ENCODE data around the gene NCKAP5L. TPM values are rescaled to one million over a fixed set of nuclear protein-coding genes. Genes with fewer than 3 reads are reported as not detected.

The NCKAP5L gene
- total RNA-seq, 2 experiments from 2014 or later, result 4.3 to 4.5 TPM

GRCh38 chr12:49871263-49871561, 43.0 kb upstream of the NCKAP5L start:
- CTCF ChIA-PET, result interaction anchor here (0.6 to 1.4 kb wide), 5 partner anchors 11 to 130 kb away, joined by 3 to 4 read pairs (median 3); no protein-coding TSS in a partner anchor
- Mint-ChIP-seq H3K27me3 (no peaks in the 10 kb centered on the region), H3K9me3 (ENCODE audit: low read depth) (no peaks in the 10 kb centered on the region), H3K4me1 (no peaks in the 10 kb centered on the region), H3K27ac (no peak overlapping the region), H3K4me3 (no peak overlapping the region), H3K36me3 (ENCODE audit: low read depth) (no peaks in the 10 kb centered on the region)
- intact Hi-C loops (cut with DNase I, micrococcal nuclease), result no loop called here
- POLR2A ChIA-PET, result no interaction called here
- ATAC-seq (no peak), DNase-seq (no peak)

DNA sequence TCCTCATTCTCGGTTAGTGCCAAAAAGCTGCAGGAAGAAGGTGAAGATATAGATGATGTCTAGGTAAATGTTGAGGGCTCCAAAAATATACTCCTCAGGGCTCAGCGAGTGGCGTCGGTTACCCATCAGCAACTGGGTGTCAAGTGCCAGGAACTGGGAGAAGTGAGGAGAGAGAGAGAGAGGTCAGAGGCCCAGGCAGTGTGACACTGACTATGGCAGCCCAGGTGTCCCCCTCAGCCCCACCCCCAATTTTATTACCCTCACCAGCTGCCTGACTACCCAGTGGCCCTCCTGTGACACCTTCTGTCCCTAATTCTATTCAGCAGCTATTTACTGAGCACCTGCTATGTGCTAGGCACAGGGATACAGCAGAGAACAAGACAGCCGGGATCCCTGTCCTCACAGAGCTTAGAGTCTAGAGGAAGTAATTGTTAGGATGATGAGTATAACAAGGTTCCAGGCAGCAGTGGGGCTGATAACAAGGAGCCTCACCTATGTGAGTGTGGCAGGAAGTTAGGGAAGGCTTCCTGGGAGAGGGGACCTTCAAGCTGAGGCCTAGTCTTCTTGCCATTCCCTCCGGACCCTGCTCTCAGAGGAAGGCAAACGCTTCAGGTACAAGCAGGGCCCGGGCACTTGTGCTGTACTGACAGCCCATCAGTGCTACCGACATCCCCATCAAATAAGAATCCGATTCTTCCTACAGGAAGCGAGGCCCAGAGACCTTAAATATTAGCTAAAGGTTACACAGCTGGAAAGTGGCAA, 42.5 kb upstream of the NCKAP5L start:
- Mint-ChIP-seq H3K4me3 (no peak overlapping the region), H3K9me3 (ENCODE audit: low read depth) (no peaks in the 10 kb centered on the region), H3K4me1 (no peaks in the 10 kb centered on the region), H3K36me3 (ENCODE audit: low read depth) (no peaks in the 10 kb centered on the region), H3K27me3 (no peaks in the 10 kb centered on the region), H3K27ac (no peak overlapping the region)
- CTCF ChIA-PET, result interaction anchor here (0.7 to 1.4 kb wide), 4 partner anchors 12 to 131 kb away, joined by 3 to 4 read pairs (median 3); no protein-coding TSS in a partner anchor
- POLR2A ChIA-PET, result no interaction called here
- intact Hi-C loops (cut with DNase I, micrococcal nuclease), result no loop called here
- no peak for DNase-seq
- no peak for ATAC-seq

GRCh38 chr12:49869816-49870500, 41.7 kb upstream of the NCKAP5L start:
- no peaks in the 10 kb centered on the region for H3K36me3 Mint-ChIP-seq (ENCODE audit: low read depth)
- ATAC-seq, result no peak
- intact Hi-C loops (cut with DNase I, micrococcal nuclease), result loop anchor here in 1 of 2 experiments (5.0 to 10.0 kb wide), 2 partner anchors 77 to 185 kb away; partner anchors contain the start of gene ASIC1
- ChIA-PET POLR2A (no interaction called here), CTCF (interaction anchor here (0.6 to 0.8 kb wide), 4 partner anchors 60 to 97 kb away, joined by 3 to 5 read pairs (median 3); no protein-coding TSS in a partner anchor)
- no peak overlapping the region for H3K27ac Mint-ChIP-seq
- H3K4me1 Mint-ChIP-seq, result no peaks in the 10 kb centered on the region
- no peak overlapping the region for H3K4me3 Mint-ChIP-seq
- no peak for DNase-seq
- no peaks in the 10 kb centered on the region for H3K27me3 Mint-ChIP-seq
- no peaks in the 10 kb centered on the region for H3K9me3 Mint-ChIP-seq (ENCODE audit: low read depth)

DNA sequence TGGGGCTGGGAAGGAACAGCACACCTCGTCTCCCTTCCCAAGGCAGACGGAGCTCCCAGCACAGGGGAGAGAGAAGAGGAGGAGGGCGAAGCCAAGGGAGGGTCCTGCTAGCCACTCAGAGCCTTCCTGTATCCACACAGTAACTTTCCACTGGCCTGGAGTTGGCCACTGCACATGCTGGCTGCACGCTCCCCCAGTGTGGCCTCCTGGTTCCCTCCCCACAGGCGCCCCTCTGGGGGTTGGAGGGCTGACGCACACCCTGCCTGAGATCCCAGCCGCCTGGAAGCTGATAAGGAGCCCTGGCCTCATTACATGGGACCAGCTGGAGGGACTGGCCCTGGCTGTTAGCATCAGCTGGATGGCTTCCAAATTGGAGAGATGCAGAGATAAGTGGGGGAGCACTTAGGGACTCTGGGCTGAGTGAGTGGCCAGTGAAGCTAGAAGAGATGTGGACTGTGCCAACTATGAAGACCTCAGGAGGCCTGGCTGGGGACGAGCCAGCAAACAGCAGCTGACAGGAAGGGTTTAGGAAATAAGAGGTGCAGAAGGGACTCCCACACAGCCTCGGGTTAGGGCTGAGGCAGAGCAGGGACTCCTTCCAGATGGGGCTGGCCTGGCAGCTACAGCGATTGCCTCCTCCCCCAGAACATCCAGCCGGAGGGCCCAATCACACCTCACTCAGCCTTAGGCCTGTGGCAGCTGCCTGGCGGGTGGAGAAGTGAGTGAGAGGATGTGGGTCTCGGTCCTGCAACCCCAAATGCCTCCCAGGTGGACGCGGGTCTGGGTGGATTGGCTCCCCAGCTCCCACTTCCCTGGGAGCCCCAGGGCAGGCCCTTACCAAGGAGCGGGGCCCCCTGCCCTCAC, 41.0 kb upstream of the NCKAP5L start:
- intact Hi-C loops (cut with DNase I, micrococcal nuclease), result loop anchor here in 1 of 2 experiments (5.0 to 10.0 kb wide), 2 partner anchors 78 to 186 kb away; partner anchors contain the start of gene ASIC1
- ChIA-PET CTCF (interaction anchor here (0.6 to 1.1 kb wide), 7 partner anchors 24 to 201 kb away, joined by 3 to 5 read pairs (median 3); no protein-coding TSS in a partner anchor), POLR2A (no interaction called here)
- Mint-ChIP-seq H3K27ac (no peak overlapping the region), H3K9me3 (ENCODE audit: low read depth) (no peaks in the 10 kb centered on the region), H3K36me3 (ENCODE audit: low read depth) (no peaks in the 10 kb centered on the region), H3K4me1 (no peaks in the 10 kb centered on the region), H3K27me3 (no peaks in the 10 kb centered on the region), H3K4me3 (no peak overlapping the region)
- no peak for ATAC-seq
- no peak for DNase-seq

- H3K36me3 Mint-ChIP-seq (ENCODE audit: low read depth), result no peaks in the 10 kb centered on the region
- no peak overlapping the region for H3K4me3 Mint-ChIP-seq
Measured at GRCh38 chr12:49868449-49868848, 40.2 kb upstream of the NCKAP5L start.

DNA sequence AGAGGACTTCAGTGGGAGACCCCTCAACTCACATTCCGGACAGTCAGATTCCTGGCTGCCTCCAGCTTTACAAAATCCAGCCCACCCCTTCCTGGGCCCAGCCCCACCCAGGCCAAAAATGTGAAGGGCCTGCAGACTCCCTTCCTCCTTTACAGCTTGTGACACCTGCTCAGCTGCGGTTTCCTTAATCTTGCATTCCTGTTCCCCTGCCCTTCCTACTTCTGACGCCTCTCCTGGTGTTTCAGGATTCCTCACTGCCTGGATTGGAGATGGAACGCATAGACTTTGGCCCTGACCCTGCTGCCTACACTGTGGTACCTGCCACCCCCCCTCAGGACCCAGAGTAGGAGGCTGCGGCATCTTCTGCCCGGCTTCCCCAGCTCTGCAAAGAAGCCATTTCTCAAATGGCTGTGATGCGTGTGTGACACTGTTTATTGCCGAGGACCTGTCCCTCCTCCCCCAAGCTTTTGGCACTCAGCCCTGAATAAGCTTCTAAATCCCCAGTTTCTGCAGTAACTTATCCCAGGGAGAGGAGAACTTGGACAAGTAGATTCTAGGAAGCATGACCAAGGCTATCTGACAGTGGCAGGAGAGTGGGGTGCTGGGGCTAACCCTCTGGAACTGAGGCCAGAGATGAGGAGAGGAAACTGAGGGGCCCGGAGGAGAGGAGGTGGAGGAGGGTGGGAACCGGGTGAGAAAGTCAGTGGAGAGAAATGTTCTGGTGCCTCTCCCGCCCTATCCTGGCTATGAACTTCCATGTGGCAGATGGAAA, 39.5 kb upstream of the NCKAP5L start:
- intact Hi-C loops (cut with DNase I, micrococcal nuclease), result loop anchor here (1.0 to 10.0 kb wide), 7 partner anchors 78 to 189 kb away; partner anchors contain the start of gene ASIC1 (in 2 of the 2)
- Mint-ChIP-seq H3K36me3 (ENCODE audit: low read depth) (no peaks in the 10 kb centered on the region), H3K27me3 (no peaks in the 10 kb centered on the region), H3K9me3 (ENCODE audit: low read depth) (no peaks in the 10 kb centered on the region), H3K27ac (no peak overlapping the region), H3K4me3 (no peak overlapping the region), H3K4me1 (no peaks in the 10 kb centered on the region)
- POLR2A ChIA-PET, result interaction anchor here (1.1 kb wide), 1 partner anchor 78 kb away, joined by 3 read pairs; no protein-coding TSS in a partner anchor
- ATAC-seq (no peak), DNase-seq (no peak)
- CTCF ChIA-PET, result interaction anchor here (0.6 to 3.6 kb wide), 19 partner anchors 14 to 1307 kb away, joined by 3 to 22 read pairs (median 5); no protein-coding TSS in a partner anchor

More at GRCh38 chr12:49868449-49868848, 40.2 kb upstream of the NCKAP5L start:
- Mint-ChIP-seq H3K27ac (no peak overlapping the region), H3K9me3 (ENCODE audit: low read depth) (no peaks in the 10 kb centered on the region), H3K27me3 (no peaks in the 10 kb centered on the region), H3K4me1 (no peaks in the 10 kb centered on the region)
- intact Hi-C loops (cut with DNase I, micrococcal nuclease), result loop anchor here in 1 of 2 experiments (5.0 to 10.0 kb wide), 2 partner anchors 79 to 186 kb away; partner anchors contain the start of gene ASIC1
- DNase-seq (no peak), ATAC-seq (no peak)
- ChIA-PET POLR2A (no interaction called here), CTCF (interaction anchor here (0.8 to 2.1 kb wide), 8 partner anchors 13 to 202 kb away, joined by 3 to 6 read pairs (median 4); no protein-coding TSS in a partner anchor)

- ATAC-seq (peak; percentile 93), DNase-seq (peak; percentile 86)
- H3K36me3 Mint-ChIP-seq (ENCODE audit: low read depth), result no peaks in the 10 kb centered on the region
Measured at GRCh38 chr12:49866859-49867569, 38.8 kb upstream of the NCKAP5L start.

DNA sequence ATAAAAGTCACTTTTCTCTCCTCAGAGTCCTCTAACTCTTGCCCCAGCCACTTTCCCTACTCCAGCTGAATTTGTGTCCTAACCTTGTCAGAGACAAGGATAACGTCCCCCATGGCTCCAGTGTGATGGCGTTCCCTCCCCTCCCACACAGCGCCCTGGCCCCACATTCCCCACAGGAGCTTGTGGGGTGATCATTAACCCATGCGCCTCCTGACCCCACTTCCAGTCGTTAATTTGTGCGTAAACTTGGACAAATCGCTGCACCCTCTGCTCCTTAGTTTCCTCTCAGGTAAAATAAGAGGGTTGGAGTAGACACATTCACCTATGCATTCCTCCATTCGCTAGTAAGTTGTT, 37.5 kb upstream of the NCKAP5L start:
- Mint-ChIP-seq H3K27me3 (no peaks in the 10 kb centered on the region), H3K9me3 (ENCODE audit: low read depth) (no peaks in the 10 kb centered on the region), H3K27ac (no peak overlapping the region), H3K36me3 (ENCODE audit: low read depth) (no peaks in the 10 kb centered on the region), H3K4me1 (no peaks in the 10 kb centered on the region), H3K4me3 (no peak overlapping the region)
- DNase-seq (no peak), ATAC-seq (no peak)
- intact Hi-C loops (cut with DNase I, micrococcal nuclease), result loop anchor here (2.0 to 10.0 kb wide), 4 partner anchors 82 to 191 kb away; partner anchors contain the start of gene ASIC1 (in 2 of the 2)
- POLR2A ChIA-PET, result no interaction called here
- CTCF ChIA-PET, result interaction anchor here (0.6 to 3.6 kb wide), 11 partner anchors 21 to 492 kb away, joined by 3 to 22 read pairs (median 3); partner anchors contain the start of gene TMBIM6

More at GRCh38 chr12:49866859-49867569, 38.8 kb upstream of the NCKAP5L start:
- Mint-ChIP-seq H3K9me3 (ENCODE audit: low read depth) (no peaks in the 10 kb centered on the region), H3K4me3 (no peak overlapping the region), H3K27me3 (no peaks in the 10 kb centered on the region), H3K27ac (no peak overlapping the region), H3K4me1 (no peaks in the 10 kb centered on the region)
- ChIA-PET CTCF (interaction anchor here (0.6 to 3.6 kb wide), 29 partner anchors 8 to 1307 kb away, joined by 3 to 22 read pairs (median 4); partner anchors contain the start of gene TMBIM6), POLR2A (interaction anchor here (1.1 kb wide), 1 partner anchor 79 kb away, joined by 3 read pairs; no protein-coding TSS in a partner anchor)
- intact Hi-C loops (cut with DNase I, micrococcal nuclease), result loop anchor here (1.0 to 10.0 kb wide), 7 partner anchors 78 to 190 kb away; partner anchors contain the start of gene ASIC1 (in 2 of the 2)

- no peak for ATAC-seq
- no peaks in the 10 kb centered on the region for H3K27me3 Mint-ChIP-seq
- H3K4me1 Mint-ChIP-seq, result no peaks in the 10 kb centered on the region
- no peaks in the 10 kb centered on the region for H3K36me3 Mint-ChIP-seq (ENCODE audit: low read depth)
- no peaks in the 10 kb centered on the region for H3K9me3 Mint-ChIP-seq (ENCODE audit: low read depth)
- DNase-seq, result no peak
- H3K27ac Mint-ChIP-seq, result no peak overlapping the region
- ChIA-PET CTCF (interaction anchor here (0.5 to 3.6 kb wide), 7 partner anchors 21 to 124 kb away, joined by 3 to 22 read pairs (median 3); partner anchors contain the start of genes AQP5 and TMBIM6), POLR2A (no interaction called here)
- intact Hi-C loops (cut with DNase I, micrococcal nuclease), result loop anchor here in 1 of 2 experiments (5.0 to 10.0 kb wide), 2 partner anchors 82 to 190 kb away; partner anchors contain the start of gene ASIC1
- no peak overlapping the region for H3K4me3 Mint-ChIP-seq
Measured at GRCh38 chr12:49865109-49865781, 37.0 kb upstream of the NCKAP5L start.
